ENCODE results near the gene STARD13.

STARD13 gene

DNA sequence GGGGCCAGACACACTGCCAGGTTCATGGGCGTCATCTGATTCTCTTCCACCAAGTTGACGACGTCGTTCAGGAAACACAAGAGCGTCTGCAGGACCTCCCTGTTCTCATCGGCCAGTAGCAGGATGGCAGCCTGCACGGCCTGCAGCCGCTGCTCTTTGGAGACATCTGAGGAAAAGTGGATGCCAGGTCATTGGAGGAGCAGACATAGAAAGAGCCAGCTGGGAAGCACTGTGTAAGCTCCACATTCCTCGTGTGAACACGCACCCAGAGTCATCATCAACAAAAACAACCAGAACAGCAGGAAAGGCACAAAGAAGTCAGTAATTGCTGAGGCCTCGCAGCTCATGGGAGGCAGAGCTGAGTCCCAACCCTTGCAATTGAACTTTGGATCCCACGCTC, 172.8 kb downstream of the STARD13 start:
- TF ChIP-seq, protein P1, sequence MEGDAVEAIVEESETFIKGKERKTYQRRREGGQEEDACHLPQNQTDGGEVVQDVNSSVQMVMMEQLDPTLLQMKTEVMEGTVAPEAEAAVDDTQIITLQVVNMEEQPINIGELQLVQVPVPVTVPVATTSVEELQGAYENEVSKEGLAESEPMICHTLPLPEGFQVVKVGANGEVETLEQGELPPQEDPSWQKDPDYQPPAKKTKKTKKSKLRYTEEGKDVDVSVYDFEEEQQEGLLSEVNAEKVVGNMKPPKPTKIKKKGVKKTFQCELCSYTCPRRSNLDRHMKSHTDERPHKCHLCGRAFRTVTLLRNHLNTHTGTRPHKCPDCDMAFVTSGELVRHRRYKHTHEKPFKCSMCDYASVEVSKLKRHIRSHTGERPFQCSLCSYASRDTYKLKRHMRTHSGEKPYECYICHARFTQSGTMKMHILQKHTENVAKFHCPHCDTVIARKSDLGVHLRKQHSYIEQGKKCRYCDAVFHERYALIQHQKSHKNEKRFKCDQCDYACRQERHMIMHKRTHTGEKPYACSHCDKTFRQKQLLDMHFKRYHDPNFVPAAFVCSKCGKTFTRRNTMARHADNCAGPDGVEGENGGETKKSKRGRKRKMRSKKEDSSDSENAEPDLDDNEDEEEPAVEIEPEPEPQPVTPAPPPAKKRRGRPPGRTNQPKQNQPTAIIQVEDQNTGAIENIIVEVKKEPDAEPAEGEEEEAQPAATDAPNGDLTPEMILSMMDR (IDR thresholded peaks at IDR 0.05; ENCODE audit: insufficient read depth, low read length, poor library complexity, severe bottlenecking): no peak
- TF ChIP-seq EZH2phosphoT487 (conservative IDR thresholded peaks at IDR 0.05; ENCODE audit: low read length): no peak
- Histone ChIP-seq H3K36me3 (ENCODE audit: low read length) (no peaks in the 10 kb centered on the region), H3K79me2 (ENCODE audit: insufficient read depth, low read length) (no peaks in the 10 kb centered on the region), H2AFZ (ENCODE audit: low read depth, low read length, severe bottlenecking) (no peak overlapping the region), H3K4me2 (ENCODE audit: low read depth, low read length, poor library complexity, severe bottlenecking) (no peak overlapping the region), H3K9ac (ENCODE audit: low read length) (no peak overlapping the region), H3K27me3 (ENCODE audit: low read length) (no peaks in the 10 kb centered on the region), H3F3A (ENCODE audit: insufficient read depth) (0 out of 2 replicates have a peak, but pooled peaks cover 4% of the 10 kb centered on the region), H3K9me3 (ENCODE audit: insufficient read depth, low read length) (no peaks in the 10 kb centered on the region), H4K20me1 (ENCODE audit: low read depth, low read length) (no peaks in the 10 kb centered on the region), H3K4me3 (ENCODE audit: insufficient read depth, low read length, poor library complexity, severe bottlenecking) (no peak overlapping the region), H3K9me2 (replicated peaks; ENCODE audit: insufficient read depth, low read length) (no peaks in the 10 kb centered on the region), H3K27ac (ENCODE audit: low read depth, low read length) (no peak overlapping the region)

DNA sequence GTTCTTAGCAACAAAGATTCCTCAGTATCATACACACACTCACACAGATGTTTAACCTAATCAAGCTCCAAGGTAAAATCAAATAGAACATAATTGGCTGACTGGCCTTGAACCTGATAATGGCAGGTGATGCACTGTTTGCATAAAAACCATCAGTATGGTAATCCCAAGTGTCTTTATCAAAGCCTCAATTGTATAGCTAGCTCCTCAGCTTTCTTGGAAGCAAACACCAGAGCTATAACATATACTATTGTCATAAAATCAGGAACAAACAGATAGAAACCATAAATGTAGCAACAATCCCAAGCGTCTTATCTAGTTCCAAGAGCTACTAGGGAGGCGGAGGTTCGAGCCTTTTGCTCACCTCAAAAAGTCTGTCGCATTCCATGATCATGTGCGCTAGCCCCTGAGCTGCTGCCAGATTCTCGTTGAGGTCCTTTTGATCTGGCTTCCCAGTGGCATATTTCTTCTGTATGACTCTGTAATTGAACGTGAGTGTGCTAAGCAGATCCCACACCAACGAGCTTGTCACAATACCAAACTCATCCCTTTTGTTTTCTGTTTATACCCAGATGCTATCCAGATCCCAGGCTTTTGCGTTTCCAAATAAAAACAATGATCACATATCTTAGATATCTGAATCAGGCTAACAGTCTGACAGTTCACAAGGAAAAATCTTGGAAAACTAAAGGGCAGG, 174.0 kb downstream of the STARD13 start:
- H3F3A ChIP-seq (ENCODE audit: insufficient read depth): 0 out of 2 replicates have a peak, but pooled peaks cover 4% of the 10 kb centered on the region
- no peak overlapping the region for H3K4me3 ChIP-seq (ENCODE audit: insufficient read depth, low read length, poor library complexity, severe bottlenecking)
- no peaks in the 10 kb centered on the region for H4K20me1 ChIP-seq (ENCODE audit: low read depth, low read length)
- H3K9me2 ChIP-seq (replicated peaks; ENCODE audit: insufficient read depth, low read length): no peaks in the 10 kb centered on the region
- H3K9me3 ChIP-seq (ENCODE audit: insufficient read depth, low read length): no peaks in the 10 kb centered on the region
- H3K36me3 ChIP-seq (ENCODE audit: low read length): no peaks in the 10 kb centered on the region
- H3K27me3 ChIP-seq (ENCODE audit: low read length): no peaks in the 10 kb centered on the region
- no peak overlapping the region for H2AFZ ChIP-seq (ENCODE audit: low read depth, low read length, severe bottlenecking)
- H3K9ac ChIP-seq (ENCODE audit: low read length): 0 out of 2 replicates have a peak overlapping the region, but pooled peaks have one; percentile 41
- peak overlapping the region; percentile 66 for H3K27ac ChIP-seq (ENCODE audit: low read depth, low read length)
- H3K79me2 ChIP-seq (ENCODE audit: insufficient read depth, low read length): no peaks in the 10 kb centered on the region
- H3K4me2 ChIP-seq (ENCODE audit: low read depth, low read length, poor library complexity, severe bottlenecking): peak overlapping the region; percentile 61
- no peak for TF ChIP-seq EZH2phosphoT487 (conservative IDR thresholded peaks at IDR 0.05; ENCODE audit: low read length)
- TF ChIP-seq, protein P1 (IDR thresholded peaks at IDR 0.05; ENCODE audit: insufficient read depth, low read length, poor library complexity, severe bottlenecking): no peak

DNA sequence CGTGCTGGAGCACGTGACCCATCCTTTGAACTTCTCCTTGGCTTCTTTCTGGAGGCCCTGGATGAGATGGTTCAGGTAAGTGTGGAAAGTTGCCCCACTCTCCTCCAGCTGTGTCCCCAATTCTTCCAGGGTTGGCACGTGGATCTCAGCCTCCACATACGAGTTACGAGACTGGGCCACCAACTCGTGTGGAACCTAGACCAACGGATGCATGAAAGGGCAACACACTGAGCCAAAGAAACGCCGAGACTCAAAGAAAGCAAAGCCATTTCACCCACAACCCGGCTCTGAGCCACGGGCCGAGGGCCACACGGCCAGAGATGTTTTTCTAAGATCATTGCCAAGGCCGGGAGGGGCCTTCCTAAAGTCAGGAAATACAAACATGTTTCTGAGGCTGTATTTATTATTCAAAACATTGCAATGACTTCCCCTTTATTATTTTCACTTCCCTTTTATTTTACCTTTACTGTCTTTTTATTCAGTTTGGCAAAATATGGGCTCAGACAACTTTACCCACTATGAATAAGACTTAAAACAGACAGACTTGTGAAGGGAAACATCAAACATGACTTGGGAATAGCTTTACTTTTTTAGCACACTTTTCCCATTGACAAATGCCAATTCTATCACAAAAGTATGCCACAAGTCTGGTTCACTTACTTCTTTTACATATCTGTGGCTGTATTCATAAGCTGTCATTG, 174.7 kb downstream of the STARD13 start:
- H4K20me1 ChIP-seq (ENCODE audit: low read depth, low read length): no peaks in the 10 kb centered on the region
- TF ChIP-seq, protein P1 (IDR thresholded peaks at IDR 0.05; ENCODE audit: insufficient read depth, low read length, poor library complexity, severe bottlenecking): no peak
- no peak for TF ChIP-seq EZH2phosphoT487 (conservative IDR thresholded peaks at IDR 0.05; ENCODE audit: low read length)
- peak overlapping the region; percentile 61 for H3K4me2 ChIP-seq (ENCODE audit: low read depth, low read length, poor library complexity, severe bottlenecking)
- H3F3A ChIP-seq (ENCODE audit: insufficient read depth): 0 out of 2 replicates have a peak, but pooled peaks cover 4% of the 10 kb centered on the region
- H3K9me3 ChIP-seq (ENCODE audit: insufficient read depth, low read length): no peaks in the 10 kb centered on the region
- H3K9me2 ChIP-seq (replicated peaks; ENCODE audit: insufficient read depth, low read length): no peaks in the 10 kb centered on the region
- no peaks in the 10 kb centered on the region for H3K79me2 ChIP-seq (ENCODE audit: insufficient read depth, low read length)
- peak overlapping the region; percentile 66 for H3K27ac ChIP-seq (ENCODE audit: low read depth, low read length)
- H3K36me3 ChIP-seq (ENCODE audit: low read length): no peaks in the 10 kb centered on the region
- peak overlapping the region; percentile 41 for H3K9ac ChIP-seq (ENCODE audit: low read length)
- no peaks in the 10 kb centered on the region for H3K27me3 ChIP-seq (ENCODE audit: low read length)
- H3K4me3 ChIP-seq (ENCODE audit: insufficient read depth, low read length, poor library complexity, severe bottlenecking): peak overlapping the region; percentile 25
- H2AFZ ChIP-seq (ENCODE audit: low read depth, low read length, severe bottlenecking): peak overlapping the region; percentile 92
